Left ventricle myocardium inferior (tissue), 1 donor: ENCODE results near the gene ATF5. TPM values are rescaled to one million over a fixed set of nuclear protein-coding genes. Genes with fewer than 3 reads are reported as not detected.
A peak's percentile ranks its signal among the peaks of the same experiment; 100 is the strongest.

ENCODE experiments used
- DNase-seq: peaks from one replicate; pipeline ENCODE4 v3.0.0-alpha.2; 2020
- H3K27ac ChIP-seq: fragments of 200-600 bp; replicated peaks from 2 replicates; pipeline ENCODE4 v1.8.0; 2021
- H3K27me3 ChIP-seq: fragments of 200-600 bp; 2 replicates; pipeline ENCODE4 v1.8.0; 2021; ENCODE audit warnings: low read depth
- H3K36me3 ChIP-seq: fragments of 200-600 bp; 2 replicates; pipeline ENCODE4 v1.8.0; 2021
- H3K4me1 ChIP-seq: fragments of 200-600 bp; 2 replicates; pipeline ENCODE4 v1.8.0; 2021
- H3K4me3 ChIP-seq: fragments of 200-600 bp; 2 replicates; pipeline ENCODE4 v1.8.0; 2021; ENCODE audit warnings: mild to moderate bottlenecking, moderate library complexity
- H3K9me3 ChIP-seq: fragments of 200-600 bp; replicated peaks from 2 replicates; pipeline ENCODE4 v1.8.0; 2021
- CTCF ChIP-seq: fragments of 200-600 bp; IDR thresholded peaks from 2 replicates; pipeline ENCODE4 v1.8.0; 2021; ENCODE audit warnings: antibody characterized with exemption, mild to moderate bottlenecking, borderline replicate concordance
- intact Hi-C: fragments of 100-400 bp; cut with micrococcal nuclease; formaldehyde crosslinking; loops from one replicate; pipeline ENCODE4 v1.11.0; 2022
- total RNA-seq: library from RNA; stranded (reverse); fragmentation: NEBNext Ultra II Directional; extraction: Animal tissue kit (Norgen Biotek cat#: 25700); gene quantifications from one replicate; pipeline ENCODE4 v1.2.1, GENCODE V29; 2021
- donor health status: DM: no; HTN: yes; CAD: no; lungs with severe emphysema.

Gene ATF5
- total RNA-seq, 1 donor from 2014 or later, result 8.6 TPM

GRCh38 chr19:49932731-49933131 is 3.7 kb downstream of the ATF5 start:
- Histone ChIP-seq H3K4me1 (peaks cover 17% of the 10 kb centered on the region), H3K4me3 (no peak overlapping the region), H3K9me3 (no peaks in the 10 kb centered on the region), H3K36me3 (peaks cover 1% of the 10 kb centered on the region), H3K27ac (no peak overlapping the region), H3K27me3 (no peaks in the 10 kb centered on the region)
- no peak for DNase-seq
- no peak for TF ChIP-seq CTCF
- intact Hi-C loops, result no loop called here

GRCh38 chr19:49933643-49934042 is 4.6 kb downstream of the ATF5 start:
- intact Hi-C loops, result no loop called here
- H3K4me3 ChIP-seq, result no peak overlapping the region
- no peak for DNase-seq

GRCh38 chr19:49936549-49936948 is 7.5 kb downstream of the ATF5 start:
- Histone ChIP-seq H3K27ac (no peak overlapping the region), H3K9me3 (no peaks in the 10 kb centered on the region), H3K4me3 (no peak overlapping the region), H3K27me3 (peaks cover 12% of the 10 kb centered on the region), H3K36me3 (no peaks in the 10 kb centered on the region), H3K4me1 (peaks cover 4% of the 10 kb centered on the region)
- intact Hi-C loops, result loop anchor here (5.0 kb wide), 1 partner anchor 46 kb away; no protein-coding TSS in a partner anchor
- DNase-seq, result no peak
- TF ChIP-seq CTCF, result no peak

More at GRCh38 chr19:49933643-49934042, 4.6 kb downstream of the ATF5 start:
- no peak overlapping the region for H3K27ac ChIP-seq
- no peaks in the 10 kb centered on the region for H3K36me3 ChIP-seq
- TF ChIP-seq CTCF, result no peak
- peaks cover 11% of the 10 kb centered on the region for H3K4me1 ChIP-seq
- H3K9me3 ChIP-seq, result no peaks in the 10 kb centered on the region
- peaks cover 2% of the 10 kb centered on the region for H3K27me3 ChIP-seq

- no peak overlapping the region for H3K27ac ChIP-seq
- H3K9me3 ChIP-seq, result no peaks in the 10 kb centered on the region
- peak; percentile 96 for TF ChIP-seq CTCF
- peak; percentile 72 for DNase-seq
- H3K4me3 ChIP-seq, result peak overlapping the region; percentile 34
- intact Hi-C loops, result loop anchor here (5.0 kb wide), 1 partner anchor 44 kb away; no protein-coding TSS in a partner anchor
- peaks cover 4% of the 10 kb centered on the region for H3K4me1 ChIP-seq
- H3K36me3 ChIP-seq, result no peaks in the 10 kb centered on the region
- H3K27me3 ChIP-seq, result peaks cover 12% of the 10 kb centered on the region
Measured at GRCh38 chr19:49937750-49938381, 8.9 kb downstream of the ATF5 start.

- intact Hi-C loops, result loop anchor here (5.0 kb wide), 1 partner anchor 44 kb away; no protein-coding TSS in a partner anchor
- H3K4me3 ChIP-seq, result no peak overlapping the region
- TF ChIP-seq CTCF, result no peak
Measured at GRCh38 chr19:49938662-49939061, 9.7 kb downstream of the ATF5 start.

More at GRCh38 chr19:49938662-49939061, 9.7 kb downstream of the ATF5 start:
- no peak for DNase-seq
- H3K36me3 ChIP-seq, result no peaks in the 10 kb centered on the region
- H3K27ac ChIP-seq, result no peak overlapping the region
- H3K9me3 ChIP-seq, result no peaks in the 10 kb centered on the region
- H3K4me1 ChIP-seq, result peaks cover 4% of the 10 kb centered on the region
- H3K27me3 ChIP-seq, result peaks cover 12% of the 10 kb centered on the region
